Neural progenitor cell (in vitro differentiated cells): ENCODE results near the gene RSPO1.

Experiments used
- CTCF ChIP-seq: fragments of 200-600 bp; sonication (generic); IDR thresholded peaks from 2 replicates; pipeline ENCODE4 v1.5.1; 2017; ENCODE audit warnings: antibody characterized with exemption, mild to moderate bottlenecking
- EZH2 ChIP-seq: fragments of 200-600 bp; sonication (generic); IDR thresholded peaks from 2 replicates; pipeline ENCODE4 v1.6.1; 2017; ENCODE audit warnings: antibody characterized with exemption, mild to moderate bottlenecking, moderate library complexity

DNA sequence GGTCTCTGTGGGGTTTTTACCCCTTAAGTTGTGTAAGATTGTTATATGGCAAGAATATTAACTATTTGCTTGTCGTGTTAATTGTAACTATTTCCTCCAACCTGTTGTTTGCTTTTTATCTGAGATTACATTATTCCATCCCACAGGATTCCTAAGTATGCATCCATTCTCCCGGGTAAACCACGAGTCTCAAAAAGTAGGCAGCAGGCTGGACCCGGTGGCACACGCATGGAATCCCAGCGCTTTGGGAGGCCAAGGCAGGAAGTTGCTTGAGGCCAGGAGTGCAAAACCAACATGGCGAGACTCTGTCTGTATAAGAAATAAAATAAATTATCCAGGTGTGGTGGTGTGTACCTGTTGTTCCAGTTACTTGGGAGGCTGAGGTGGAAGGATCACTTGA is 12.6 kb upstream of the RSPO1 start:
- TF ChIP-seq CTCF: no peak
- TF ChIP-seq EZH2: no peak
